Measurements from ENCODE around the gene LRIG2. TPM values are rescaled to one million over a fixed set of nuclear protein-coding genes. Genes with fewer than 3 reads are reported as not detected.

LRIG2 gene
- total and polyA plus RNA-seq, 2 donors (not counting 3 experiments of a cell fraction or from before 2014, with no cell fraction given): 8.4 to 20.1 TPM

- no peaks in the 10 kb centered on the region for H3K79me2 ChIP-seq (ENCODE audit: control insufficient read depth, insufficient read depth, low read length)
These were observed 62.5 kb downstream of the LRIG2 start for GRCh38 chr1:113135460-113135859.

More at GRCh38 chr1:113135460-113135859, 62.5 kb downstream of the LRIG2 start:
- dilution Hi-C loops (cut with MboI; ENCODE audit: extremely low pct_ligation_motif_present, low sequenced_read_pairs): no loop called here
- Histone ChIP-seq H3K27me3 (ENCODE audit: control insufficient read depth in 2 of 2, insufficient read depth in 2 of 2, low read length in 2 of 2) (no peaks in the 10 kb centered on the region), H4K20me1 (replicated peaks; ENCODE audit: control insufficient read depth, extremely low read depth, insufficient read depth, low read length) (no peaks in the 10 kb centered on the region), H3K9me1 (replicated peaks; ENCODE audit: control insufficient read depth, extremely low read depth, insufficient read depth, low read length) (no peaks in the 10 kb centered on the region), H3K4me3 (replicated peaks in 1 of 3; ENCODE audit: insufficient read depth in 1 of 3, low read depth in 1 of 3, low read length in 3 of 3) (no peak overlapping the region), H3K9me3 (replicated peaks; ENCODE audit: control insufficient read depth, insufficient read depth, low read length) (no peaks in the 10 kb centered on the region), H2AFZ (ENCODE audit: low read depth, low read length) (no peak overlapping the region), H3K4me2 (ENCODE audit: insufficient read depth, low read length) (no peak overlapping the region), H3K9ac (replicated peaks; ENCODE audit: extremely low read depth, insufficient read depth, low read length) (no peak overlapping the region), H3K4me1 (ENCODE audit: control insufficient read depth, extremely low read depth, insufficient read depth, low read length) (peaks cover 6% of the 10 kb centered on the region), H3K27ac (ENCODE audit: insufficient read depth, low read depth, low read length) (no peak overlapping the region), H3K36me3 (ENCODE audit: control insufficient read depth in 2 of 2, extremely low read depth in 1 of 2, insufficient read depth in 2 of 2, low read length in 2 of 2) (no peaks in the 10 kb centered on the region)
- FAIRE-seq: no peak
- intact Hi-C loops (cut with micrococcal nuclease): no loop called here
- CTCF ChIA-PET: interaction anchor here (1.0 to 3.0 kb wide), 2 partner anchors 15 to 543 kb away, joined by 3 to 12 read pairs; no protein-coding TSS in a partner anchor
- no peak for DNase-seq (ENCODE audit: low read depth, low spot score)
- no TSS peak for BruUV-seq (replicated peaks)
- POLR2A ChIA-PET: no interaction called here
- TF ChIP-seq CTCF (IDR thresholded peaks at IDR 0.05; ENCODE audit: extremely low read depth in 1 of 2, insufficient read depth in 1 of 2, low read depth in 1 of 2, low read length in 2 of 2) (no peak), FOS (IDR thresholded peaks at IDR 0.05; ENCODE audit: borderline replicate concordance, insufficient read depth, low read length) (no peak), JUN (IDR thresholded peaks at IDR 0.05; ENCODE audit: borderline replicate concordance, insufficient read depth, insufficient read length, low read depth) (no peak), MYC (IDR thresholded peaks at IDR 0.05; ENCODE audit: low read depth, low read length) (no peak), MAX (IDR thresholded peaks at IDR 0.05; ENCODE audit: insufficient read depth, insufficient read length) (no peak), EZH2 (IDR thresholded peaks at IDR 0.05; ENCODE audit: borderline replicate concordance, low read depth, low read length, severe bottlenecking) (no peak), POLR2A (IDR thresholded peaks at IDR 0.05; ENCODE audit: low read depth, low read length) (no peak), POLR2AphosphoS5 (IDR thresholded peaks at IDR 0.05; ENCODE audit: insufficient read depth, low read depth, low read length) (no peak), GATA2 (IDR thresholded peaks at IDR 0.05; ENCODE audit: insufficient read depth, insufficient read length, low read depth, low read length) (no peak)
